CD4-positive, alpha-beta T cell treated with Interleukin-10 for 1 hour (primary cell): ENCODE results near the gene EVA1A.

Experiments used
- DNase-seq: peaks from one replicate; pipeline ENCODE4 v3.0.0-alpha.2; 2020

The EVA1A gene

GRCh38 chr2:75560768-75561565, at the start of gene EVA1A:
TSS of gene EVA1A (minus strand) at chr2:75560939. CDS start at chr2:75518140, 42,799 bp downstream.
- DNase-seq: no peak

- no peak for DNase-seq
These were observed 49.3 kb upstream of the EVA1A start for GRCh38 chr2:75609937-75610508.

- no peak for DNase-seq
These were observed 48.6 kb upstream of the EVA1A start for GRCh38 chr2:75609334-75609689.

- DNase-seq: peak; percentile 43
These were observed 48.1 kb upstream of the EVA1A start for GRCh38 chr2:75608684-75609333.

- no peak for DNase-seq
These were observed 47.4 kb upstream of the EVA1A start for GRCh38 chr2:75607988-75608683.

- DNase-seq: no peak
These were observed 46.7 kb upstream of the EVA1A start for GRCh38 chr2:75607400-75607798.

- DNase-seq: no peak
These were observed 46.1 kb upstream of the EVA1A start for GRCh38 chr2:75606761-75607399.

- no peak for DNase-seq
These were observed 45.2 kb upstream of the EVA1A start for GRCh38 chr2:75605770-75606529.

GRCh38 chr2:75604484-75604883, 43.7 kb upstream of the EVA1A start:
- no peak for DNase-seq

- DNase-seq: no peak
These were observed 42.7 kb upstream of the EVA1A start for GRCh38 chr2:75603477-75603876.

GRCh38 chr2:75602724-75603342, 42.1 kb upstream of the EVA1A start:
- DNase-seq: no peak

- no peak for DNase-seq
These were observed 39.8 kb upstream of the EVA1A start for GRCh38 chr2:75600461-75601011.

- no peak for DNase-seq
These were observed 37.9 kb upstream of the EVA1A start for GRCh38 chr2:75598589-75599155.

GRCh38 chr2:75597949-75598348, 37.2 kb upstream of the EVA1A start:
- no peak for DNase-seq

- no peak for DNase-seq
These were observed 36.0 kb upstream of the EVA1A start for GRCh38 chr2:75596784-75597183.

GRCh38 chr2:75595541-75596395, 35.0 kb upstream of the EVA1A start:
- DNase-seq: no peak

GRCh38 chr2:75594596-75594995, 33.9 kb upstream of the EVA1A start:
- DNase-seq: no peak

GRCh38 chr2:75592888-75593287, 32.1 kb upstream of the EVA1A start:
- DNase-seq: no peak

- DNase-seq: no peak
These were observed 31.3 kb upstream of the EVA1A start for GRCh38 chr2:75592030-75592429.
